Measurements from ENCODE around the gene NSMCE1. TPM values are rescaled to one million over a fixed set of nuclear protein-coding genes. Genes with fewer than 3 reads are reported as not detected.

NSMCE1 gene
- total and polyA plus RNA-seq, 2 of the 4 experiments (the other 2 are of a cell fraction), result 47.5 to 120 TPM

DNA sequence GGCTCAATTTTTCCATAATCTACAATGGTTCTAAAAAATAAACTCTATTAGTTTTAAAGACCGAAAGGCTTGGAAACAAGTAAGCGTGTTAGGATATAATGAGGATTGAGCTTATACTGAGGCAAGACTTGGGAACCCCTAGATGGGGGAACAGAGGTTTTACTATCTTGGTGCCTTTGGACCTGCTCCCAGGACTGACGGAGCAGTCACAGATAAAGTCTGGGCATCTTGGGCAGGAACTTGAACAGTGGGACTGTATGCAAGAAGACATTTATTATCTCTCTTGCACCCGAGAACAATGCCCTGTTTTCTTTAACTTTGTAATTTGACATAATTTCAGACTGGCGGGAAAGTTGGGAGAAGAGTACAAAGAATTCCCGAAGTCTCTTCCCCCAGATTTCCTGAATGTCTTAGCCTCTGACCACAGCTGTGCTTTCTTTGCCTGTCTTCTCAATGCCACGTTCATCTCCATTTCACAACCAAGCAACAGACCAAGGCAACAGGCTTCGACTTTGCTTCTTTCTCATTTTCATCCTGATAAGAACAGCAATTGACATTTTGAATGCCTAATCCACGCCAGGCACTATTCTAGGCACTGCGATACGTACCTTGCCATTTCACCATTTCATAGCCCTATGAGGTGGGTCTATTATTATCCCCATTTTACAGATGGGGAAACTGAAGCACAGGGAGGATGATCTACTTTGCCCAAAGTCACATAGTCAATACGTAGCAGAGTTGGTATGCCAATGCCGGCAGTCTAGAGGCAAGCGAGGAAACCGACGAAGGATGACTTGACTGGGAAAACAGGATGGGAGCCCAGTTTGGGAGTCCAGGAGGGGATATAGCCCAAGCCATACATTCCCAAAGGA is 42.2 kb upstream of the NSMCE1 start:
- intact Hi-C loops (cut with micrococcal nuclease), result loop anchor here (5.0 kb wide), 1 partner anchor 44 kb away; the partner anchor contains the start of gene NSMCE1
- Histone ChIP-seq H4K20me1 (ENCODE audit: insufficient read depth, low read length) (0 out of 2 replicates have a peak, but pooled peaks cover 5% of the 10 kb centered on the region), H4K5ac (ENCODE audit: low read depth, low read length) (no peak overlapping the region), H3K4me3 (ENCODE audit: insufficient read depth, low read depth, low read length) (no peak overlapping the region), H3K9ac (ENCODE audit: low read depth, low read length) (no peak overlapping the region), H3K23ac (ENCODE audit: low read depth, low read length) (peak overlapping the region; percentile 29; the same call in 1 of the 2 replicates), H3K36me3 (ENCODE audit: control insufficient read depth, insufficient read depth, low read length) (no peaks in the 10 kb centered on the region), H2AFZ (replicated peaks; ENCODE audit: low read length, poor library complexity) (no peak overlapping the region), H2BK20ac (ENCODE audit: low read depth, low read length) (peak overlapping the region; percentile 2; the same call in 1 of the 2 replicates), H3K27me3 (ENCODE audit: control insufficient read depth, insufficient read depth, low read length) (no peaks in the 10 kb centered on the region), H3K4me1 (ENCODE audit: control insufficient read depth, insufficient read depth, low read length) (peaks cover 8% of the 10 kb centered on the region), H3K14ac (replicated peaks; ENCODE audit: low read depth, low read length) (no peak overlapping the region; the same call in 1 of the 2 replicates), H2BK120ac (ENCODE audit: low read depth, low read length) (peak overlapping the region; percentile 32; the same call in 1 of the 2 replicates), H4K8ac (ENCODE audit: low read depth in 2 of 2, low read length in 2 of 2) (peak overlapping the region in 1 of 2 experiments; percentile 39; a peak in 1 of 4 replicates), H3K4ac (ENCODE audit: low read depth, low read length) (peak overlapping the region; percentile 70), H2BK15ac (ENCODE audit: low read depth, low read length) (peak overlapping the region; percentile 49; the same call in 1 of the 3 replicates), H3K9me3 (ENCODE audit: control insufficient read depth, insufficient read depth, low read length) (no peaks in the 10 kb centered on the region), H3K27ac (ENCODE audit: insufficient read depth, low read length) (no peak overlapping the region), H2AK9ac (replicated peaks; ENCODE audit: low read depth, low read length, poor library complexity) (no peak overlapping the region), H3K56ac (ENCODE audit: extremely low read depth, insufficient read depth, low read length) (no peak overlapping the region), H3K9me1 (ENCODE audit: insufficient read depth, low read length) (peaks cover 7% of the 10 kb centered on the region; the same call in 1 of the 2 replicates), H4K91ac (ENCODE audit: insufficient read depth, low read depth, low read length) (0 out of 2 replicates have a peak overlapping the region, but pooled peaks have one; percentile 19), H3K79me1 (ENCODE audit: low read depth in 1 of 2, low read length in 2 of 2) (peaks cover 0 to 21% of the 10 kb centered on the region in 2 experiments; a peak in 2 of 4 replicates), H3K18ac (ENCODE audit: low read depth, low read length) (no peak overlapping the region), H2BK5ac (ENCODE audit: low read depth, low read length, poor library complexity, severe bottlenecking) (no peak overlapping the region), H3K4me2 (ENCODE audit: low read depth, low read length) (no peak overlapping the region), H2AK5ac (ENCODE audit: low read depth, low read length) (peak overlapping the region; percentile 83)
- dilution Hi-C loops (cut with HindIII; ENCODE audit: low sequenced_read_pairs, unreplicated experiment), result no loop called here
- no peak for TF ChIP-seq MAFK (IDR thresholded peaks at IDR 0.05; ENCODE audit: low read depth, low read length)
- TF ChIP-seq RFX5 (IDR thresholded peaks at IDR 0.05; ENCODE audit: low read depth, low read length), result no peak
- no peak for TF ChIP-seq MXI1 (IDR thresholded peaks at IDR 0.05; ENCODE audit: borderline replicate concordance, low read depth, low read length)
- TF ChIP-seq CHD1 (IDR thresholded peaks at IDR 0.05; ENCODE audit: low read depth, low read length), result no peak
- no peak for TF ChIP-seq BHLHE40 (IDR thresholded peaks at IDR 0.05; ENCODE audit: low read depth, low read length)
- TF ChIP-seq NFE2L2 (IDR thresholded peaks at IDR 0.05; ENCODE audit: low read depth, low read length), result no peak
- TF ChIP-seq MAZ (IDR thresholded peaks at IDR 0.05; ENCODE audit: borderline replicate concordance, low read depth, low read length), result no peak
- TF ChIP-seq, protein P1, sequence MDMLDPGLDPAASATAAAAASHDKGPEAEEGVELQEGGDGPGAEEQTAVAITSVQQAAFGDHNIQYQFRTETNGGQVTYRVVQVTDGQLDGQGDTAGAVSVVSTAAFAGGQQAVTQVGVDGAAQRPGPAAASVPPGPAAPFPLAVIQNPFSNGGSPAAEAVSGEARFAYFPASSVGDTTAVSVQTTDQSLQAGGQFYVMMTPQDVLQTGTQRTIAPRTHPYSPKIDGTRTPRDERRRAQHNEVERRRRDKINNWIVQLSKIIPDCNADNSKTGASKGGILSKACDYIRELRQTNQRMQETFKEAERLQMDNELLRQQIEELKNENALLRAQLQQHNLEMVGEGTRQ (IDR thresholded peaks at IDR 0.05; ENCODE audit: low read depth, low read length), result no peak
- TF ChIP-seq CEBPB (IDR thresholded peaks at IDR 0.05; ENCODE audit: low read depth, low read length), result no peak
- no peak for TF ChIP-seq FOS (IDR thresholded peaks at IDR 0.05; ENCODE audit: low read depth, low read length)
- no peak for TF ChIP-seq RCOR1 (IDR thresholded peaks at IDR 0.05; ENCODE audit: insufficient replicate concordance, low read length)
- no peak for TF ChIP-seq ELK1 (IDR thresholded peaks at IDR 0.05; ENCODE audit: borderline replicate concordance, low read depth, low read length)
- DNase-seq, result no peak
- in situ Hi-C loops (cut with MboI; ENCODE audit: low sequenced_read_pairs), result loop anchor here (5.0 kb wide), 1 partner anchor 44 kb away; the partner anchor contains the start of gene NSMCE1
- no peak for ATAC-seq (ENCODE audit: low read depth)
- CTCF ChIA-PET, result no interaction called here
- BruUV-seq (replicated peaks), result no TSS peak
- WGBS, 2 experiments (ENCODE audit: extremely low coverage in 2 of 2, insufficient read length in 1 of 2), result 73% methylated on average over 5 of the region's 16 CpGs; no CpG with 5 or more reads in 1 of the 2 experiments
- POLR2A ChIA-PET (ENCODE audit: unreplicated experiment), result no interaction called here
